ENCODE data around the gene ADCY10. TPM values are rescaled to one million over a fixed set of nuclear protein-coding genes. Genes with fewer than 3 reads are reported as not detected.

ADCY10 gene
- total and polyA plus RNA-seq, 12 donors, result 0.07 to 0.61 (median 0.24) TPM; not detected in 2

- Histone ChIP-seq H3K27me3 (no peaks in the 10 kb centered on the region), H3K4me1 (replicated peaks in 1 of 2) (no peaks in the 10 kb centered on the region), H3K36me3 (replicated peaks in 1 of 2) (no peaks in the 10 kb centered on the region), H3K27ac (no peak overlapping the region), H3K9me3 (replicated peaks in 1 of 3) (no peaks in the 10 kb centered on the region), H3K4me3 (no peak overlapping the region)
- intact Hi-C loops (cut with DNase I), result no loop called here
- TF ChIP-seq POLR2A (IDR thresholded peaks at IDR 0.05) (no peak), CTCF (IDR thresholded peaks at IDR 0.05) (no peak)
- WGBS, 4 donors, result 92 to 94% (median 94%) methylated on average over 7 of the region's 7 CpGs
- DNase-seq, result no peak
Measured at GRCh38 chr1:167849666-167850065, 64.3 kb downstream of the ADCY10 start.

- H3K36me3 ChIP-seq (replicated peaks in 1 of 2), result no peaks in the 10 kb centered on the region
- no peak overlapping the region for H3K4me3 ChIP-seq
- intact Hi-C loops (cut with DNase I), result no loop called here
- no peak for DNase-seq
- no peak overlapping the region for H3K27ac ChIP-seq
- no peaks in the 10 kb centered on the region for H3K27me3 ChIP-seq
- TF ChIP-seq CTCF (IDR thresholded peaks at IDR 0.05) (no peak), POLR2A (IDR thresholded peaks at IDR 0.05) (no peak)
- H3K9me3 ChIP-seq (replicated peaks in 1 of 3), result no peaks in the 10 kb centered on the region
- no peaks in the 10 kb centered on the region for H3K4me1 ChIP-seq (replicated peaks in 1 of 2)
- 94 to 97% (median 96%) methylated on average over 5 of the region's 5 CpGs for WGBS, 4 donors
Measured at GRCh38 chr1:167842872-167843271, 71.1 kb downstream of the ADCY10 start.

GRCh38 chr1:167841530-167841929 is 72.4 kb downstream of the ADCY10 start:
- H3K4me1 ChIP-seq (replicated peaks in 1 of 2), result no peaks in the 10 kb centered on the region
- no peaks in the 10 kb centered on the region for H3K36me3 ChIP-seq (replicated peaks in 1 of 2)
- no peak for TF ChIP-seq POLR2A (IDR thresholded peaks at IDR 0.05)
- no peak for TF ChIP-seq CTCF (IDR thresholded peaks at IDR 0.05)
- WGBS, 4 donors, result 87 to 95% (median 90%) methylated on average over 3 of the region's 3 CpGs
- intact Hi-C loops (cut with DNase I), result no loop called here
- no peak overlapping the region for H3K27ac ChIP-seq
- no peak overlapping the region for H3K4me3 ChIP-seq
- H3K27me3 ChIP-seq, result no peaks in the 10 kb centered on the region
- no peak for DNase-seq
- no peaks in the 10 kb centered on the region for H3K9me3 ChIP-seq (replicated peaks in 1 of 3)

- Histone ChIP-seq H3K9me3 (replicated peaks in 1 of 3) (no peaks in the 10 kb centered on the region), H3K27ac (no peak overlapping the region), H3K4me1 (replicated peaks in 1 of 2) (no peaks in the 10 kb centered on the region), H3K27me3 (no peaks in the 10 kb centered on the region), H3K36me3 (replicated peaks in 1 of 2) (no peaks in the 10 kb centered on the region), H3K4me3 (no peak overlapping the region)
- TF ChIP-seq CTCF (IDR thresholded peaks at IDR 0.05) (no peak), POLR2A (IDR thresholded peaks at IDR 0.05) (no peak)
- DNase-seq, result no peak
- WGBS, 4 donors, result 87 to 93% (median 91%) methylated on average over 2 of the region's 2 CpGs
- intact Hi-C loops (cut with DNase I), result no loop called here
Measured at GRCh38 chr1:167839009-167839408, 74.9 kb downstream of the ADCY10 start.

Data from adrenal gland (tissue), 12 donors.